Lower lobe of right lung (tissue), 2 donors: ENCODE data around the gene EPB41L1. TPM values are rescaled to one million over a fixed set of nuclear protein-coding genes. Genes with fewer than 3 reads are reported as not detected.
"Not testable (repeated sequence)": the region's sequence is repeated elsewhere in the genome, so short reads cannot be mapped to it uniquely, and the experiment has no call there.

Experiments used
- ATAC-seq, 2 donors: fragments of 200-7000 bp; cut with Tn5 transposase; one replicate each; pipeline ENCODE4 v1.9.1; 2020 to 2022; ENCODE audit warnings: mild to moderate bottlenecking in 2 of 2, moderate library complexity in 2 of 2
- DNase-seq: peaks from one replicate; pipeline ENCODE4 v3.0.0-alpha.2; 2020
- H3K27ac ChIP-seq: fragments of 200-600 bp; one replicate; pipeline ENCODE4 v1.8.0; 2022
- H3K27me3 ChIP-seq: fragments of 200-600 bp; one replicate; pipeline ENCODE4 v1.8.0; 2022; ENCODE audit warnings: low read depth
- H3K36me3 ChIP-seq: fragments of 200-600 bp; one replicate; pipeline ENCODE4 v1.8.0; 2022; ENCODE audit warnings: mild to moderate bottlenecking
- H3K4me1 ChIP-seq: fragments of 200-600 bp; one replicate; pipeline ENCODE4 v1.8.0; 2022
- H3K4me3 ChIP-seq: fragments of 200-600 bp; one replicate; pipeline ENCODE4 v1.8.0; 2022; ENCODE audit warnings: mild to moderate bottlenecking
- H3K9me3 ChIP-seq: fragments of 200-600 bp; one replicate; pipeline ENCODE4 v1.8.0; 2022
- intact Hi-C: fragments of 100-400 bp; cut with DNase I; formaldehyde crosslinking; loops from one replicate; pipeline ENCODE4 v1.11.0; 2022
- total RNA-seq: library from RNA; stranded (reverse); fragmentation: NEBNext Ultra II Directional; extraction: Animal tissue kit (Norgen Biotek cat#: 25700); gene quantifications from one replicate; pipeline ENCODE4 v1.2.1, GENCODE V29; 2021
- TF ChIP-seq, protein P1 (sequence below): fragments of 200-600 bp; IDR thresholded peaks from one replicate; pipeline ENCODE4 v1.8.0; 2022; ENCODE audit warnings: antibody characterized with exemption, mild to moderate bottlenecking
- donor health status: DM: no; HTN: yes; CAD: no; lungs with severe emphysema.

Gene EPB41L1
- total RNA-seq, 1 donor from 2014 or later: 68.9 TPM

DNA sequence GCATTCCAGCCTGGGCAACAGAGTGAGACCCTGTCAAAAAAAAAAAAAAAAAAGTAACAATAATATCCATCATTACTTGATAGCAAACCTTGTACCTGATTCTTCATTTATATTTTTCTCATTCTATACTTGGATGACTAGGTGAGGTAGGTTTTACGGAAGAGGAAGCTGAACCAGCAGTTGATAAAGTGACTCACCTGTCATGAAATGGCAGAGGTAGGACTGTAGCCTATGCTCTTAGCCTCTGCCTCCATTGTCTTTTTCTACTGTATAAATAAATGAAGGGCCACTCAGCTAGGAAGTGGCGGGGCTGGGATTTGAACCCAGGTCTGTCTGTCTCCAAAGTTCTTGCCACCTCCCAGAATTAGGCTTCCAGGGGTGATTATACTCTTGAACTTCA, 20.7 kb upstream of the EPB41L1 start:
- Histone ChIP-seq H3K4me3 (no peak overlapping the region), H3K9me3 (no peaks in the 10 kb centered on the region), H3K27ac (no peak overlapping the region), H3K36me3 (no peaks in the 10 kb centered on the region), H3K27me3 (no peaks in the 10 kb centered on the region), H3K4me1 (no peaks in the 10 kb centered on the region)
- ATAC-seq: no peak
- TF ChIP-seq, protein P1, sequence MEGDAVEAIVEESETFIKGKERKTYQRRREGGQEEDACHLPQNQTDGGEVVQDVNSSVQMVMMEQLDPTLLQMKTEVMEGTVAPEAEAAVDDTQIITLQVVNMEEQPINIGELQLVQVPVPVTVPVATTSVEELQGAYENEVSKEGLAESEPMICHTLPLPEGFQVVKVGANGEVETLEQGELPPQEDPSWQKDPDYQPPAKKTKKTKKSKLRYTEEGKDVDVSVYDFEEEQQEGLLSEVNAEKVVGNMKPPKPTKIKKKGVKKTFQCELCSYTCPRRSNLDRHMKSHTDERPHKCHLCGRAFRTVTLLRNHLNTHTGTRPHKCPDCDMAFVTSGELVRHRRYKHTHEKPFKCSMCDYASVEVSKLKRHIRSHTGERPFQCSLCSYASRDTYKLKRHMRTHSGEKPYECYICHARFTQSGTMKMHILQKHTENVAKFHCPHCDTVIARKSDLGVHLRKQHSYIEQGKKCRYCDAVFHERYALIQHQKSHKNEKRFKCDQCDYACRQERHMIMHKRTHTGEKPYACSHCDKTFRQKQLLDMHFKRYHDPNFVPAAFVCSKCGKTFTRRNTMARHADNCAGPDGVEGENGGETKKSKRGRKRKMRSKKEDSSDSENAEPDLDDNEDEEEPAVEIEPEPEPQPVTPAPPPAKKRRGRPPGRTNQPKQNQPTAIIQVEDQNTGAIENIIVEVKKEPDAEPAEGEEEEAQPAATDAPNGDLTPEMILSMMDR: no peak
- no peak for DNase-seq
- intact Hi-C loops: no loop called here

DNA sequence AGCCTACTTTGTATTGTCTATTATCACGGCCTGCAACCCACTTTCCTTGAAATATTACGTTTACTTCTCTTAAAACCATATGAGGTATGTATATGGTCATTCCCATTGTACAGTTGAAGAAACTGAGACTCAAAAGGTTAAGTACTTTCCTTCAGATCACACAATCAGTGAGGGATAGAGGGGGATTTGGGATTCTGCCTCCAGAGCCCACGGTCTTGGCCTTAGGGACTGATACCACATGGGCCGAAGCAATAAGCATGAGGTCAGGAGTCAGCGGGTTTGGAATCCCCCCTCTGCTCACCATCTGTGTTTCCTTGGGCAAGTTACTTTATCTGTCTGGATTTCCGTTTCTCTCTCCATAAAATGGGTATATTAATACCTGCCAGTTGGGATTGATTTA, 19.4 kb upstream of the EPB41L1 start:
- Histone ChIP-seq H3K4me1 (no peaks in the 10 kb centered on the region), H3K27ac (no peak overlapping the region), H3K36me3 (no peaks in the 10 kb centered on the region), H3K9me3 (no peaks in the 10 kb centered on the region), H3K4me3 (no peak overlapping the region), H3K27me3 (no peaks in the 10 kb centered on the region)
- no peak for DNase-seq
- TF ChIP-seq, protein P1: no peak
- intact Hi-C loops: loop anchor here (5.0 kb wide), 1 partner anchor 138 kb away; no protein-coding TSS in a partner anchor
- ATAC-seq: no peak

DNA sequence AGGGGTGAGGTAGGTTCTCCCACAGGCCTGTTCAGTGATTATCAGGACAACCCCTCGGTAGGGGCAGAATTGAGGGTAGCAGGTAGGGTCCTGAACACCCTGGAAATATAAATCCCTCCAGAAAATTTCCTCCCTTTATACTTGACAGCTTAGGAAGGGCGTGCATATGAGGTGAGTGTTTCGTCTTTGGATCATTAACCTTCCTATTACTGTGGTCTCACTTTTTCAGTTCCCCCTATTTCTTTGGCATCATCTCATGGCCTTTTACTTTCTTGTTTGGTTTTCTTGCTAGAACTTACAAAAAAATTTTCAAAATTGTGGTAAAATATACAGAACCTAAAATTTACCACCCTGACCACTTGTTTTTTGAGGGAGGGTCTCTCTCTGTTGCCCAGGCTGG, 18.7 kb upstream of the EPB41L1 start:
- intact Hi-C loops: loop anchor here (5.0 kb wide), 1 partner anchor 139 kb away; no protein-coding TSS in a partner anchor
- Histone ChIP-seq H3K4me1 (no peaks in the 10 kb centered on the region), H3K36me3 (no peaks in the 10 kb centered on the region), H3K27me3 (no peaks in the 10 kb centered on the region), H3K4me3 (no peak overlapping the region), H3K27ac (no peak overlapping the region), H3K9me3 (no peaks in the 10 kb centered on the region)
- ATAC-seq (no peak), DNase-seq (no peak)
- TF ChIP-seq, protein P1: no peak

DNA sequence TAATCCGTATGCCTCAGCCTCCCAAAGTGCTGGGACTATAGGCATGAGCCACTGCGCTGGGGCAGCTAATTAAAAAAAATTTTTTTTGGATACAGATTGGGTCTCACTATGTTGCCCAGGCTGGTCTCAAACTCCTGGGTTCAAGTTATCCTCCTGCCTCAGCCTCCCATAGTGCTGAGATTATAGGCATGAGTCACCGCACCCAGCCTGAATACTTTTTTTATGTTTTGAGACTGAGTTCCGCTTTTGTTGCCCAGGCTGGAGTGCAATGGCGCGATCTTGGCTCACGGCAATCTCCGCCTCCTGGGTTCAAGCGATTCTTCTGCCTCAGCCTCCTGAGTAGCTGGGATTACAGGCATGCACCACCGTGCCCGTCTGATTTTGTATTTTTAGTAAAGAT, 17.2 kb upstream of the EPB41L1 start:
- not testable (repeated sequence) for H3K27ac ChIP-seq, H3K4me3 ChIP-seq, ATAC-seq, H3K9me3 ChIP-seq, H3K4me1 ChIP-seq, H3K27me3 ChIP-seq, DNase-seq, H3K36me3 ChIP-seq
- intact Hi-C loops: loop anchor here (5.0 kb wide), 1 partner anchor 140 kb away; no protein-coding TSS in a partner anchor

DNA sequence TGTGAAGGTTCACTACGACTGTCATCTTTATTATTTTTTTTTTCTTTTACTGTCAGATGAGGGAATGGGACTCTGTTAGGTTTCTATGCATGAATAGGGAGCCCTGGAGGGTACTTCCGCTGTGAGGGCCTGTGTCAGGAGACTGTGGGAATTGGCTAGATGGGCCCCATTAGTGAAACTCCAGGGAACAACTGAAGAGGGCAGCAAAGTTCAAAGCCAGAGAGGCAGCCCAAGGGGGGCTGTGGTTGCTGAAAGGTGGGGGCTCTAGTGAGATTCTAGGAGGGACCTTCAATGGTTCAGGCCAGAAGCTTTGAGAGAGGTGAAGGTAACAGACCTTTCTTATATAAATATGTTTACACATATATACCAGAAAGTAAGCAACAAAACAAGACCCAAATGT, 13.2 kb upstream of the EPB41L1 start:
- H3K36me3 ChIP-seq: no peaks in the 10 kb centered on the region
- ATAC-seq: no peak
- TF ChIP-seq, protein P1: no peak
- H3K4me1 ChIP-seq: no peaks in the 10 kb centered on the region
- H3K27me3 ChIP-seq: no peaks in the 10 kb centered on the region
- no peak overlapping the region for H3K27ac ChIP-seq
- DNase-seq: no peak
- no peaks in the 10 kb centered on the region for H3K9me3 ChIP-seq
- H3K4me3 ChIP-seq: no peak overlapping the region
- intact Hi-C loops: no loop called here

DNA sequence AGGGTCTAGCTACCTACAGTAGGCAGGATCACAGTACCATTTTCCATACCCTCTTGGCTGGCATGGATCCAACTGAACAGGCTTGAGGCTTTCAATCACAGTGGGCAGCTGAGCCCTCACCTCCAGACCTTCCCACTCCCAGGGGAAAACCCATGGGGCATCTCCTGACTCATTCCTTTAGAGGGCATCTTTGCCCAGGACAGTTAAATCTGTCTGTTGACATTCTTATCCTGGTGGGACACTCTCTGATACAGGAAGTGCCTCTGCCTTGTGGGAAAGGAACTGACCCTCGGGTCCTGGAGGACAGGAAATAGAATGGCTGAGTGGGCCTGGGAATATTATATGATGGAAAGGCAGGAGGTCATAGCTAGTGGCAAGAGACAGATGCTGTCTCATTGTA, 10.2 kb upstream of the EPB41L1 start:
- Histone ChIP-seq H3K9me3 (no peaks in the 10 kb centered on the region), H3K4me1 (peaks cover 6% of the 10 kb centered on the region), H3K27ac (no peak overlapping the region), H3K36me3 (no peaks in the 10 kb centered on the region), H3K27me3 (no peaks in the 10 kb centered on the region), H3K4me3 (no peak overlapping the region)
- intact Hi-C loops: no loop called here
- DNase-seq (no peak), ATAC-seq (no peak)
- TF ChIP-seq, protein P1: no peak
